ENCODE measurements around the gene BRICD5. TPM values are rescaled to one million over a fixed set of nuclear protein-coding genes. Genes with fewer than 3 reads are reported as not detected.

The BRICD5 gene
- total and polyA plus RNA-seq, 2 donors from 2014 or later, result 7.2 to 8.2 TPM

DNA sequence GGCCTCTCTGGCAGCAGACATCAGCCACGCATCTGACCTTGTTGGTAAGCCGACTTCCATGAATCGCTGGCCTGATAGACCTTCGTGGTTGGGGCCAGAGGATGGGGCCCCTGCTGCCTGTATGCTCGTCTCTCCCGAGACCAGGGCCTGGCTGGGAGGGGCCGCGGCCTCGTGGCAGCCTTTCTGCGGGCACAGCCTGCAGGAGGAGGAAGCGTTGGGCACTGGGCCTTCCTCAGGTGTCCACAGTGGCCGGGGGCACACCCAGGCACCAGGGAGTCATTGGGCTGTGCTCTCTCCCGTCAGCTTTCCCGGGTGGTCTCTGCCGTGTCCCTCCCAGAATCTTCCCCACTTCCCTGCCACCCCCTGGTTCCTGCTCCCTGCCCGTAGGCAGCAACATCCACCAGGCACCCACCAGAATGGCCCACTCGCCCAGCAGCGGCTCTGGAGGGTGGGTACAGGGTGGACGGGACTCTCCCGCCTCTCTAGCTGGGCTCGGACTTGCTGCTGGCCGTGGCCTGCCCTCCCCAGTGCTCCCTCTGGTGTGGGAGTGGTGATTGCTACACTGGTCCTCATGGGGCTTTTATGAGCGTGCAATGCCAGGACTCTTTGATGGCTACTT lies 19.1 kb upstream of the BRICD5 start:
- no peak for DNase-seq

DNA sequence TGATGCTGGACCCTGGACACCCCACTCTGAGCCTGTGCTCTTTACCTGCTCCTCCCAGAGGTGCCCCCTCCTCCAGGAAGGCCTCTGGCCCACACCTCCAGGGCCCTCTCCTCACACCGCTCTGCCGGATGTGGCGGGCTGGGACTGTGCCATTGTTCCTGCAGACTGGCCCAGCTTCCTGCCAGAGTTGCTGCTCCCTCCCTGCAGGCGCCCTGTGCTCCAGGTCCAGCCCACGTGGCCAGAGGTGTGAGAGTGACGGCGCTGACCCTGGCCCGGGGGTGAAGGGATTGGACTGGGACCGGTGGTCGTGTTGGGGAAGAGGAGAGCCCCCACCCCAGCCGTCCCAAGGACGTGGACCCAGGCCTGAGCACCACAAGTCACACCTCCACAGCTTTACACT lies 18.4 kb upstream of the BRICD5 start:
- FAIRE-seq, result no peak
- H3K36me3 ChIP-seq (ENCODE audit: control insufficient read depth in 2 of 3, insufficient read depth in 3 of 3, low read length in 3 of 3), result peaks cover 0 to 28% (median 10%) of the 10 kb centered on the region in 3 donors

More for the DNA sequence above, 19.1 kb upstream of the BRICD5 start:
- H3K4me1 ChIP-seq (ENCODE audit: control insufficient read depth in 2 of 3, insufficient read depth in 2 of 3, low read depth in 1 of 3, low read length in 3 of 3), result peaks cover 0 to 4% (median 3%) of the 10 kb centered on the region in 3 donors
- H3K27me3 ChIP-seq (ENCODE audit: control insufficient read depth, insufficient read depth, low read length), result no peaks in the 10 kb centered on the region
- H3K27ac ChIP-seq (ENCODE audit: low read depth in 2 of 2, low read length in 2 of 2), result no peak overlapping the region
- FAIRE-seq, result no peak
- no peaks in the 10 kb centered on the region for H3K9me3 ChIP-seq (ENCODE audit: control insufficient read depth in 2 of 3, insufficient read depth in 1 of 3, low read length in 3 of 3)
- no peak overlapping the region for H3K4me3 ChIP-seq (ENCODE audit: low read length in 3 of 3)
- intact Hi-C loops (cut with DNase I), result no loop called here
- no peak overlapping the region for H3K9ac ChIP-seq (ENCODE audit: low read length in 3 of 3)
- H3K36me3 ChIP-seq (ENCODE audit: control insufficient read depth in 2 of 3, insufficient read depth in 3 of 3, low read length in 3 of 3), result peaks cover 0 to 32% (median 10%) of the 10 kb centered on the region in 3 donors
- TF ChIP-seq, protein P1, sequence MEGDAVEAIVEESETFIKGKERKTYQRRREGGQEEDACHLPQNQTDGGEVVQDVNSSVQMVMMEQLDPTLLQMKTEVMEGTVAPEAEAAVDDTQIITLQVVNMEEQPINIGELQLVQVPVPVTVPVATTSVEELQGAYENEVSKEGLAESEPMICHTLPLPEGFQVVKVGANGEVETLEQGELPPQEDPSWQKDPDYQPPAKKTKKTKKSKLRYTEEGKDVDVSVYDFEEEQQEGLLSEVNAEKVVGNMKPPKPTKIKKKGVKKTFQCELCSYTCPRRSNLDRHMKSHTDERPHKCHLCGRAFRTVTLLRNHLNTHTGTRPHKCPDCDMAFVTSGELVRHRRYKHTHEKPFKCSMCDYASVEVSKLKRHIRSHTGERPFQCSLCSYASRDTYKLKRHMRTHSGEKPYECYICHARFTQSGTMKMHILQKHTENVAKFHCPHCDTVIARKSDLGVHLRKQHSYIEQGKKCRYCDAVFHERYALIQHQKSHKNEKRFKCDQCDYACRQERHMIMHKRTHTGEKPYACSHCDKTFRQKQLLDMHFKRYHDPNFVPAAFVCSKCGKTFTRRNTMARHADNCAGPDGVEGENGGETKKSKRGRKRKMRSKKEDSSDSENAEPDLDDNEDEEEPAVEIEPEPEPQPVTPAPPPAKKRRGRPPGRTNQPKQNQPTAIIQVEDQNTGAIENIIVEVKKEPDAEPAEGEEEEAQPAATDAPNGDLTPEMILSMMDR (IDR thresholded peaks at IDR 0.05; ENCODE audit: borderline replicate concordance, extremely low read depth, insufficient read depth), result no peak

DNA sequence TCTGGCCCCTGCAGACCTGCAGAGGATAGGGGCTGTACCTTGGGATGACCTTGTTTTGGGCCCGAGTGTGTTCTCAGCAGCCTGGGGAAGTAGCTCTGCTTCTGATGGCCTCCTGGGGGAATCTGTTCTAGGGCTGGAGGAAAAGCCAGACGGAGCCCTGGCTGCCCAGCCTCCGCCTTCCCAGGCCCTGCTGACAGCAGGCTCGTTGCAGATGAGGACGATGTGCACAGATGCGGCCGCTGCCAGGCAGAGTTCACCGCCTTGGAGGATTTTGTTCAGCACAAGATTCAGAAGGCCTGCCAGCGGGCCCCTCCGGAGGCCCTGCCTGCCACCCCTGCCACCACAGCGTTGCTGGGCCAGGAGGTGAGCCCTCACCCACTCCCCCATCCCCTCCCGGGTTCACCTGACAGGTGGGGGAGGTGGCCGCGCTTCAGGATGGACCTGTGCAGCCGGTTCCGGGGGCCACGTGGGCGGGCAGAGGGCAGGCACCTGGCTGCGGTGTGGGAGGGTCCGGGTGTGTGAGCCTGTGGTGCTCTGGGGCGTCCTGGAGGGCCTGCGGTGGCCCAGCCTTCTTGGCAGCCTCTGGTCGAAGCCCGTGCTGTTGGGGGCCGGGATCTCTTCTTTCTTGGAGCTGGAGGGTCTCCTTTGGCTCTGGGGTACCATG lies 17.6 kb upstream of the BRICD5 start:
- DNase-seq (peak in 1 of 5 donors; percentile 64), FAIRE-seq (no peak)
- H3K4me3 ChIP-seq (ENCODE audit: low read length in 3 of 3), result no peak overlapping the region

More for the DNA sequence above, 18.4 kb upstream of the BRICD5 start:
- no peak for DNase-seq
- Histone ChIP-seq H3K4me1 (ENCODE audit: control insufficient read depth in 2 of 3, insufficient read depth in 2 of 3, low read depth in 1 of 3, low read length in 3 of 3) (peaks cover 0 to 6% (median 3%) of the 10 kb centered on the region in 3 donors), H3K9me3 (ENCODE audit: control insufficient read depth in 2 of 3, insufficient read depth in 1 of 3, low read length in 3 of 3) (no peaks in the 10 kb centered on the region), H3K9ac (ENCODE audit: low read length in 3 of 3) (no peak overlapping the region), H3K27me3 (ENCODE audit: control insufficient read depth, insufficient read depth, low read length) (no peaks in the 10 kb centered on the region), H3K4me3 (ENCODE audit: low read length in 3 of 3) (no peak overlapping the region), H3K27ac (ENCODE audit: low read depth in 2 of 2, low read length in 2 of 2) (no peak overlapping the region)
- intact Hi-C loops (cut with DNase I), result no loop called here
- TF ChIP-seq, protein P1 (IDR thresholded peaks at IDR 0.05; ENCODE audit: borderline replicate concordance, extremely low read depth, insufficient read depth), result no peak

More for the DNA sequence above, 17.6 kb upstream of the BRICD5 start:
- Histone ChIP-seq H3K27ac (ENCODE audit: low read depth in 2 of 2, low read length in 2 of 2) (no peak overlapping the region), H3K36me3 (ENCODE audit: control insufficient read depth in 2 of 3, insufficient read depth in 3 of 3, low read length in 3 of 3) (peaks cover 0 to 26% (median 10%) of the 10 kb centered on the region in 3 donors), H3K27me3 (ENCODE audit: control insufficient read depth, insufficient read depth, low read length) (no peaks in the 10 kb centered on the region), H3K9ac (ENCODE audit: low read length in 3 of 3) (no peak overlapping the region), H3K4me1 (ENCODE audit: control insufficient read depth in 2 of 3, insufficient read depth in 2 of 3, low read depth in 1 of 3, low read length in 3 of 3) (peaks cover 0 to 6% (median 3%) of the 10 kb centered on the region in 3 donors), H3K9me3 (ENCODE audit: control insufficient read depth in 2 of 3, insufficient read depth in 1 of 3, low read length in 3 of 3) (no peaks in the 10 kb centered on the region)
- intact Hi-C loops (cut with DNase I), result no loop called here
- TF ChIP-seq, protein P1 (IDR thresholded peaks at IDR 0.05; ENCODE audit: borderline replicate concordance, extremely low read depth, insufficient read depth), result no peak

Measured in kidney (tissue), 14 donors.